GM10266 (cell line): ENCODE results near the gene LUZP1.

Experiments
- DNase-seq: peaks from one replicate; pipeline ENCODE4 v3.0.0; 2012; ENCODE audit errors: extremely low spot score
- TF ChIP-seq, protein P1 (sequence below): IDR thresholded peaks from 2 replicates; pipeline ENCODE4 v1.5.1; 2012; ENCODE audit warnings: mild to moderate bottlenecking, low read depth; ENCODE audit not compliant: control insufficient read depth, insufficient read depth; ENCODE audit errors: missing control alignments

Gene LUZP1

DNA sequence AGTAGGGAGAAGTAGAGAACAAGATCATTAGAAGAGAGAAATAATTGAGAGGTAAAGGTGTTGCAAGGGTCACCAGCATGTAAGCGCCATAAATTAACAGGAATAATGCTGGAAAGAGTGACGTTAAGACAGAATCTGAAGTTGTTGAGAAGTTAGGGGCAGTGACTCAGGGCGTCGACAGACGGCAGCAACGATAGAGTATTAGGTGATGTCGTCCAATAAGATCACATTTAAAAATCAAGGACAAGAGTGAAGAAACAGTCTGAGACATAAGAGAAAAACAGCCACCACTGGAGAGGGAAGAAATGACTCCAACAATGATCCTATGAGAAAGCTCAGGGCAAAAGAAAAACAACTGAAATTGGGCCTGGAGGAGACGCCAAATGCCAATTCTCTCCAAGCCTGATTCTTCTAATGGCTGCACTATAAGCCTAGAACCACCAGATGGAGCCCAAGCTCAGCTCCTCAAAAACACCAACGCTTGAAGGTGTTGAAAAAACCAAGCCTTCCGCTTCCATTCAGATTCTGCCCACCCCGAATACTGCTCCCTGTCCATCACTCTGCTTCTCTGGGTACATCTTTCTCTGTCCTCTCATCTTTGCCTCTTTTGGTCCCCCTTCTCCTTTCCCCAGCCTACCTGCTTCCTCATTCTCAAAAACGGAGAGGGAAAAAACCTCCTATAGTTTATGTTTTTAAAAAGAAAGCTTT is 70.0 kb downstream of the LUZP1 start:
- peak; percentile 62 for DNase-seq
- TF ChIP-seq, protein P1, sequence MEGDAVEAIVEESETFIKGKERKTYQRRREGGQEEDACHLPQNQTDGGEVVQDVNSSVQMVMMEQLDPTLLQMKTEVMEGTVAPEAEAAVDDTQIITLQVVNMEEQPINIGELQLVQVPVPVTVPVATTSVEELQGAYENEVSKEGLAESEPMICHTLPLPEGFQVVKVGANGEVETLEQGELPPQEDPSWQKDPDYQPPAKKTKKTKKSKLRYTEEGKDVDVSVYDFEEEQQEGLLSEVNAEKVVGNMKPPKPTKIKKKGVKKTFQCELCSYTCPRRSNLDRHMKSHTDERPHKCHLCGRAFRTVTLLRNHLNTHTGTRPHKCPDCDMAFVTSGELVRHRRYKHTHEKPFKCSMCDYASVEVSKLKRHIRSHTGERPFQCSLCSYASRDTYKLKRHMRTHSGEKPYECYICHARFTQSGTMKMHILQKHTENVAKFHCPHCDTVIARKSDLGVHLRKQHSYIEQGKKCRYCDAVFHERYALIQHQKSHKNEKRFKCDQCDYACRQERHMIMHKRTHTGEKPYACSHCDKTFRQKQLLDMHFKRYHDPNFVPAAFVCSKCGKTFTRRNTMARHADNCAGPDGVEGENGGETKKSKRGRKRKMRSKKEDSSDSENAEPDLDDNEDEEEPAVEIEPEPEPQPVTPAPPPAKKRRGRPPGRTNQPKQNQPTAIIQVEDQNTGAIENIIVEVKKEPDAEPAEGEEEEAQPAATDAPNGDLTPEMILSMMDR, result peak; percentile 93

DNA sequence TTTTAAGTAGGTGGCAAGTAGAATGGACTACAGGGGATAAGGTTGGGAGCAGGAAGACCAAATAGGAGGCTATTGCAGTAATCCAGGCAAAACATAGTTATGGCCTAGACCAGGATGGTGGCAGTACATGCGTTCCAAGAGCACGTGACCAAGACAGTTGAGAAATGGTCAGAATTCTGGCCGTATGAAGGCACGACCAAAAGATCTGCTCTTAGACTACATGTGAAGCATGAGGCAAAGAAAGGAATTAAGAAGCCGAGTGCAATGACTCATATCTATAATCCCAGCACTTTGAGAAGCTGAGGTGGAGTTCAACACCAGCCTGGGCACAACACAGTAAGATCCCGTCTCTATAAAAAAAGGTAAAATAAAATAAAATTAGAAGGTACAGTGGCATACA is 71.3 kb downstream of the LUZP1 start:
- TF ChIP-seq, protein P1, result no peak
- DNase-seq, result no peak

DNA sequence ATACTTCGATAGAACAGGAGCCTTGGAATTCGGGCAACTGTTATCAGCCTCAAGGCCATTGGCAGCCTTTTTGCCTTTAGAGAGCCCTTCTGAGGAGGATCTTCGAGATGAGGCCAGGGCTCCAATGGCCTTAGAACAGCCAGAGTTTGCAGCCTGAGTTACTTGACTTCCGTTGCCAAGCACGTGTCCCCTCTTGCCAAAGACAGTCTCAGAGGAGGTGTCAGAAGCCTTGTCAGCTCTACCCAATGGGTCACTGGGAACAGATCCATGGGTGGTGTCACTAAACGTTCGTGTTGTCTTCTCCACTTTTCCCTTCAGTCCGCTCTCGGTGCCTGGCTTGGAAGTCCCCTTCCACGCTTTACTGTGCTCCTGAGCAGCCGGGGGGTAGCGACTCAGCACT is 76.2 kb downstream of the LUZP1 start:
- no peak for DNase-seq
- TF ChIP-seq, protein P1, result no peak

DNA sequence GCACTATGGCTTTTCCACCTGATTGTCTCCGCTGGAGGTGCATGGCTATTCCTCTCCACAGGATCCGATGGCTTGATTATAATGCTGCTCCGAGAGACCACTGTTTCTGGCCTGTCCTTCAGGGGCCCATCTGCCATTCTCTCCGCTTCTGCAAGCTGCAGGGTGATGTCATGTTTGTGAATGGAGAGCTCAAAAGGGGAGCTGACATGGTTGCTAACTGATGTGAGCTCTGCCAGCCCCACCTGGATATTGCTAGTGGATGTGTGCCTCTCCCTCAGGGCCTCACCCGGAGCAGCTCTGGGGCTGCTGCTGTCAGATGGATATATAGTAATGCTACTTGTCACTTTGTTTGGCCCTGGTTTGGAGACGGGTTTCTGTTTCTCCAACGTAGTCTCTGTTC is 77.1 kb downstream of the LUZP1 start:
- TF ChIP-seq, protein P1, result no peak

DNA sequence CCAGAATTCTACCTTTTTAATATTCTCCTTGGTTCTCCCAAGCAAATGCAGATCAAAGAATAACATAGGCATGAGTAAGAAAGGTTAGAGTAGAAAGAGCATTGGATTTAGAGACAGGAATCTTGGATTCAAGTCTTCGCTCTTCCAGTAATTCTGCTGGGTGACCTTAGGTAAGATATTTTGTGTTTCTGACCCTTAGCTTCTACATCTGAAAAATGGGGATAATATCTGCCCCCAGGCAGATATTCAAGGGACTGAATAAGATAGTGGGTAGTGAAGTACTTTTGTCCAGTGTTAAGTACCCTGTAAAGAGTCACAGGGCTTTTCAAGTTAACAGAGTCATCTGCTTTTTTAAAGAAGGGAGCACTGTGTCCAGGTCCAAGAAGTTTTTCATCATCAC is 78.6 kb downstream of the LUZP1 start:
- no peak for DNase-seq

More for the DNA sequence above, 77.1 kb downstream of the LUZP1 start:
- no peak for DNase-seq

DNA sequence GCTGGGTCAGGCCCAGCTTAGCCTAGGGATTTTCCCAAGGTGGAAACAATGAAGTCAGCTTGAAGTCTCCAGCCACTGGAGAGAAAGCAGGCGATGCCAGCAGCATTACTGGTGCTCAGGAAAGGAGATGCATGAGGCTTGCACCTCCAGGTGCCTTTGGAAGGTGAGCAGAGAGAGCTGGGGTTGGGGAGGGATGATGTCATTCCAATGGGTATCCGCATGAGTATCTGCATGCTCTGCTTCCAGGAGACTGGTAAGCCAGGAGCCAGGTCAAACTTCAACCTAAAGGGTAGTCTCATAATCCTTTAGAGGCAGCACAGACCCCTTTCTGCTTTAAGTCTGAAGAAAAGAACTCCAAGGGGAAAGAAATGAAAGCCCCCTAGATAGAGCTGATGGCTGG is 80.6 kb downstream of the LUZP1 start:
- DNase-seq, result no peak
- TF ChIP-seq, protein P1, result no peak

More for the DNA sequence above, 78.6 kb downstream of the LUZP1 start:
- TF ChIP-seq, protein P1, result no peak

DNA sequence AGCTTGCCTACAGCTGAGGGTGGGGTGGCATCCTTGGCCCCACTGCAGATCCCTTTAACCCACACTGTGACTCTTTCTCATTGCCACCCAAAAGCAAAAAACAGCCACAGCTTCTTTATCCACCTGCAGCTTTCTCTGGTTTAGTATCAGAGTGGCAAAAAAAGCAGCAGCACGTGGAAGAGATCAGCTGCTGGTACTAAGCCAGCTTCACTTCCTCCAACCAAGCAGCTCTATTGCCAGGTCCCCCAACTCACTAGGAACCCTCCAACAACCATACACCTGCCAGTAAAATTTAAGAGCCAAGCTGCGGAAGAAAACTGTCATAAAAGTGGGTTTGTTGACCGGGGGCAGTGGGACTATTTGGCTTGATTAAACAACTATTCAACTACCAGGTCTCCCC is 83.0 kb downstream of the LUZP1 start:
- DNase-seq, result no peak
- TF ChIP-seq, protein P1, result no peak
